GM21528 (cell line): Measurements from ENCODE around the gene CPAMD8.
"Not testable (repeated sequence)": the region's sequence is repeated elsewhere in the genome, so short reads cannot be mapped to it uniquely, and the experiment has no call there.

Experiments
- ATAC-seq: cut with Tn5 transposase; IDR thresholded peaks from one replicate; pipeline ENCODE4 v1.9.1; 2021; ENCODE audit warnings: mild to moderate bottlenecking, moderate library complexity; ENCODE audit not compliant: unreplicated experiment, low FRiP score

The CPAMD8 gene

DNA sequence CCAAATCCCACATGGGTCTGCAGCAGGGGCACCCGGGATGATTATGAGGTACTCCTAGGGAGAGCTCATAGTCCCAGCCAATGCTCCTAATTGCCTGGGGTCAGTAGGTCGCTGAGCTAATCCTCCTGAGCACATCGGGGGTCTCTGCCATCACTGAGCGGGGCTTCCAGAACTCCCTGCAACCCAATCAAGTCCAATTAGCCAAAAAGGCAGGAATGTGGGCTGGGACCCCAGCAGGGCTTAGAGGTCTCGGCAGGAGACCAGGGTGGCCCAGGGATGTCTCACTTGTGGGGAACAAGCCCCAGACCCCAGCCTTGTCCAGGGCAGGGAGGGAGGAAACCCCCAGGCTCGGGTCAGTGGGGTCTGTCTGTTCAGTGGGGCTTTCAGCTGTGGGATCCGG lies 17.1 kb upstream of the CPAMD8 start:
- ATAC-seq = no peak

DNA sequence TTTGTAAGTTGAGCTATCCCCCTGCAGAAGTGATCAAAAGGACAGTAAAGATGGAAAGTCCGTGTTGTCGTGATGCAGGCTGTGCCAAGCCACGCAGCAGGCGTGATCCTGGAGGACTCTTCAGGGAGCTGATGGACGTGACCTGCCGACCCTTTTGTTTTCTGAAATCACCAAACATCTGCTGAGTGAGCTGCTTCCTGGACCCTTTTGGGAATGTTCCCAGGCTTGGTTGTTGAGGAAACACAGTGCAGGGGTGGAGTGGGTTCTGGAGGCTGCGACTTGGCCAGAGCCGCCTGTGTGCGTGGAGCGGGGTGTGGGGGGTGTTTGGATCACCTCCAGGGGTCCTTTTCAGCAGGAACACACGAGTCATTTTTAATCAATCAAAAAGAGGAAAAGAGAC lies 15.4 kb upstream of the CPAMD8 start:
- no peak for ATAC-seq

DNA sequence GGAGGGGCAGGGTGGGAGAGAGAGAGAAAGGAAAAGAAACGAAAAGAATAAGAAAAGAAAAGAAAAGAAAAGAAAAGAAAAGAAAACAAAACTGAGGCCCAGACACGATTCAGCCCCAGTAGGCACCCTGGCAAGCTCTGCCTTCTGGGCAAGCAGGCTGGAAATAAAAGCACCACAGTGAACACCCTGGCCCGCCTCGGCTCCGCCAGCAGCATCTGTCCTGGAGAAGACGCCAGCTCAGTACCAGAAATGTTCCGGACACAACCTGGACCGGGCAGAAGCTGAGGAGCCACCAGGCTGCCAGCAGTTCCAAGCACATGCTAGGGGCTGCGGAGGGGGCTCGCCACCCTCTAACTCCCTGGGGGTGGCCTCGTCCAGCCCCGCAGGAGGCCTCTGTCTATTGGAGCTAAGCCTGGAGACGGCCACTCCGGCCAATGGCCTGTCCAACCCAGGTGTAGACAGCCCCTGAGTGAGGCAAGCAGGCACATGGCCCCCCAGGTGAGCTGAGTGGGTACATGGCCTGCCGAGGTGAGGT lies 11.4 kb upstream of the CPAMD8 start:
- no peak for ATAC-seq

DNA sequence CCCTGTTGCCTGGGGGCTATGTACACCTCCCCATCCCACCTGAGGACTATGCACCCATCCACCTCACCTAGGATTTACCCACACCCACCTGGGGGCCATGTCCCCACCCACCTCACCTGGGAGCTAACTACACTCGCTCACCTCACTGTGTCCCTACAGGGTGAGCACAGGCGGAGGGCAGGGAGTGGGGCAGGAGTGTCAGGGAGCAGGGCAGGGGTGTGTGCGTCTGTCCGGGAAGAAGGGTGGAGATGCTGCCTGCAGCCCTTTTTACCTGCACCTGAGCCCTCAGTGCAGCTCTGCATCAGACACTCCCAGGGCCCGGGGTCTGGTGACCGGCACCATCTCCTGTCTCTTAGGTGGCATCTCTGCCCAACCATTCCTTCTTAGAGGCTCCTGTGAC lies 10.6 kb upstream of the CPAMD8 start:
- ATAC-seq = no peak

DNA sequence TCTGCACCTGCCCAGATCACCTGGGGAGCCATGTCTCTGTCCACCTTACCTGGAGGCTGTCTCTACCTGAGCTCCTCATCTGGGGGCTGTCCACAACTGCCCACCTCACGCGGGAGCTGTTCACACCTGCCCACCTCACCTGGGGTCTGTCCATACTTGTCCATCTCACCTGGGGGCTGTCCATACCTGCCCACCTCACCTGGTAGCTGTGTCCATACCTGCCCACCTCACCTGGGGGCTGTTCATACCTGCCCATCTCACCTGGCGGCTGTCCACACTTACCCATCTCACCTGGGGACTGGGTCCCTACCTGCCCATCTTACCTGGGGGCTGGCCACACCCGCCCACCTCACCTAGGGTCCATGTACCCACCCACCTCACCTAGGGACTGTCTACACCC lies 10.0 kb upstream of the CPAMD8 start:
- ATAC-seq = no peak

DNA sequence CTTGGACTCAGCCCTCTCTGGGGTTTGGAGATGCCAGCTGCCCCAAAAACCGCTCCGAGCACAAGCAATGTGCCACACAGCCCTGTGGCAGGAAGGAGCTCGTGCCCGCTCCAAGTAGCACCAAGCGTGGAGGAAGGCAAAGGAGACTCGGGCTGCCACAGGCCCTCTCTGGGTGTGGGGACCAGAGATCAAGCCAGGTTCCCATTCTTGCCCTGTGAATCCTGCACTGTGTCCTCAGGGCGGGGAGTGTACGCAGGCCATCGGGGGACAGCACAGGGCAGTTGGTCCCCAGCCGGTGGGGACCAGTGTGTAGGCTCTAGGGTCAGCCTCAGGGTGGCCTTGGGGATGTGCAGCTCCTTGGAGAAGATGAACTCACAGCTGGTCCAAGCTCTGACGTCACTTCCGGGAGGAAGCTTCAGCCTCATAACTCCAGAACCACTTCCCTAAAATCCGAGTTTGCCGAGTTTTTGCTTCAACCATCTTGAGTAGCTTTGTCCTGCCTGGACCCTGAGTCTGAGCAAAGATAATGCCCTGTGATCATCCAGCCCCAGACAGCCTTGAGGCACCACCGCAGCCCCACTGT lies 9.3 kb upstream of the CPAMD8 start:
- ATAC-seq = no peak

DNA sequence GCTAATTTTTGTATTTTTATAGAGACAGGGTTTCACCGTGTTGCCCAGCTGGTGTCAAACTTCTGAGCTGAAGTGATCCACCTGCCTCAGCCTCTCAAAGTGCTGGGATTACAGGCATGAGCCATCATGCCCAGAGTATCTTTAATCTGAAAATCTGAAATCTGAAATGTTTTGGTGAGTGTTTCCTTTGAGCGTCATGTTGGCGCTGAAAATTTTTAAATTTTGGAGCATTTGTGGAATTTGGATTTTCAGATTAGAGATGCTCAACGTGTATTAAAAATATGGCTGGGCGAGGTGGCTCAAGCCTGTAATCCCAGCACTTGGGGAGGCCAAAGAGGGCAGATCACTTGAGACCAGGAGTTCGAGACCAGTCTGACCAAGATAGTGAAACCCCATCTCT lies 5.1 kb upstream of the CPAMD8 start:
- ATAC-seq = no peak

DNA sequence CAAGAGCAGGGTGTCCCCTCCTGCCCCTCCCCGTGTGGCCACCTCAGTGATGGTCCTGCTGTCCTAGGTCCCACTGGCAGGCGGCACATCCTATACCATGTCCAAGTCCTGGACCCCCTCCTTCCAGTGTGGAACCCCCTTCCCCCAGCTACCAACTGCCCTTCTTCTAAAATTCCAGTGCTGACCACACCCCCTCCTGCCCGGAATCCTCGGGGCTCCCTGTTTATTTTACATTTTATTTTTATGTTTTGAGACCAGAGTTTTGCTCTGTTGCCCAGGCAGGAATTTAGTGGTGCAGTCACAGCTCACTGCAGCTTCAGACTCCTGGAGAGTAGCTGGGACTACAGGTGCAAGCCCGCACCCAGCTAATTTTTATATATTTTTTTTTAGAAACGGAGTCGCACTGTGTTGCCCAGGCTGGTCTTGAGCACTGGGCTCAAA lies 945 bp upstream of the CPAMD8 start:
- ATAC-seq = no peak

DNA sequence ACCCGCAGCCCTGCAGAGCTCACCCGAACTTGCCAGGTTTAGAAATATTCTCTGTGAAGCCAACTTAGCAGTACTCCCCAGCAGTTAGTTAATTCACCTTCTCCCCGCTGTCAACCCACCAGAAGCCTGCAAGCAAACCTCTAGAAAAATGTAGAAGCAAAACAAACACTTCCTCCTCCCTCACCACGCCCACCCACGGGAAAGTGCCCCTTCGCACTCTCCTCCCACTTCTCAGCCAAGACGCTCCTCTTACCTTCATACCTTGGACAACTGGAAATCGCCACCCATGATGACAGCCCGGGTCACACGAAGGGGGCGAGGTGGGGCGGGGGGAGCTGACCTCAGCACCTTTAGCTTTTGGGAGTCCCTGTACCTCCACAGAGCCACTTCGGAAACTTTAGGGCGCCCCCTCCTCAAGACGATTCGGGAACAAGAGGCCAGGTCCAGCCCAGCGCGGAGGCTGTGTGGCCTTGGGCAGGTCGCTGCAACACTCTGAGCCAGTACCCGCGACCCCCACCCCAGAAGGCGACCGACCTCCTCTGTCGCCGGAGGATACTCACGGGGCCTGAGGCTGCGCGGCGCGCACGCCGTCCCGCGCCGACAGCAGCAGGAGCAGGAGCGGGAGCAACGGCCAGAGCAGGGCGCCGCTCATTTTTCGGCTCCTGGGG lies 485 bp downstream of the CPAMD8 start:
- ATAC-seq = no peak

DNA sequence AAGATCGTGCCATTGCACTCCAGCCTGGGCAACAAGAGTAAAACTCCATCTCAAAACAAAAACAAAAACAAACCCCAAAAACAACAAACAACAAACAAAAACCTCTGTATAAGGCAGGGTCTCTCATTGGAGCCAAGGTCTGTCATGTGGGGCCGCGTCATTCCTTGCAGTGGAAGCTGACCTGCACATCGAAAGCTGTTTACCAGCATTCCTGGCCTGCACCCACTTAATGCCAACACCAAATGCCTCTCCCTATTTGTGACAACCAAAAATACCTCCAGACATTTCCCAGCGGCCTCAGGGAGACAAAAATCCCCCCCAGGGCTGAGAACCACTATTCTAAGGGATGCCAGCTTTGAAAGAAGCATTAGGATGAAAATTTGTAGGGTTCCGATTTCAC lies 1.2 kb downstream of the CPAMD8 start:
- ATAC-seq = no peak

DNA sequence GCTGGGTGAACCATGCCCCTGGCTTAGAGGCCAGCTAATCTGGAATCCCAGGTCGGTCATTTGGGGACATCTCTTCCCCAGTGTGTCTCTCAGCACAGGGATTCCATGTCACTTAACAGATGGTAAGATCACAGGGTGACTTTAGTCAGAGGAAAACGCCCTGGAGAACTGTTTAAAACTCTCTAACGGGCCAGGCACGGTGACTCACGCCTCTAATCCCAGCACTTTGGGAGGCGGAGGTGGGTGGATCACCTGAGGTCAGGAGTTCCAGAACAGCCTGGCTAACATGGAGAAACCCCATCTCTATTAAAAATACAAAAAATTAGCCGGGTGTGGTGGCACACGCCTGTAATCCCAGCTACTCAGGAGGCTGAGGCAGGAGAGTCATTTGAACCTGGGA lies 1.7 kb downstream of the CPAMD8 start:
- ATAC-seq = not testable (repeated sequence)

DNA sequence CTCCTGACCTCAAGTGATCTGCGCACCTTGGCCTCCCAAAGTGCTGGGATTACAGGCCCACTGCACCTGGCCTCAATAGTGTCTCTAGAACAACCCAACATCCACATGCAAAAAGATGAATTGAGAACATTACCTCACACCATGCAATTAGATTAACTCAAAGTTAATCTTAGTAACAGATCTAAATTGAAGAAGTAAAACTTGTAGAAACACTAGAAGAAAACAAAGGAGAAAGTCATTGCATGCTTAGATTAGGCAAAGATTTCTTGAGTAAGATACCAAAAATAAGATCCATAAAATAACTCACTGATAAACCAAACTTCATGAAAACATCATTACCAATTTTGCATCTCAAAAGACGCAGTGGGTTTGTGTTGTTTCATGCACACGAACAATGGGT lies 2.8 kb downstream of the CPAMD8 start:
- no peak for ATAC-seq

DNA sequence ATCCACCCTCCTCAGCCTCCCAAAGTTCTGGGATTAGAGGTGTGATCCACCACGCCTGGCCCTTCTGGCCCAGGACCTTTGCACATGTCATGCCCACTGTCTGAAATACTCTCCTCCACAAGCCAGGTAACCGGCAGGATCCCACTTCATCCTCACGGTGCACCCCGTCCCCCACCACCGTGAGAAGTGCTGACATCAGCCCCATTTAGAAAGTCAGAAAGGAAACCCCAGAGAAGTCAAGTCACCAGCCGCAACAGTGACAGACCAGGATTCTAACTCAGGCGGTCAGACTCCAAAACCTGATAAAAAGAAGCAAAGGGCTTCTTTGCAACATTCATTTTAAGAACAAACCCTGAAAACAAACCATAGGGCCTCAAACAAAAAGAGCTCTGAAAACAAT lies 3.9 kb downstream of the CPAMD8 start:
- ATAC-seq = no peak

DNA sequence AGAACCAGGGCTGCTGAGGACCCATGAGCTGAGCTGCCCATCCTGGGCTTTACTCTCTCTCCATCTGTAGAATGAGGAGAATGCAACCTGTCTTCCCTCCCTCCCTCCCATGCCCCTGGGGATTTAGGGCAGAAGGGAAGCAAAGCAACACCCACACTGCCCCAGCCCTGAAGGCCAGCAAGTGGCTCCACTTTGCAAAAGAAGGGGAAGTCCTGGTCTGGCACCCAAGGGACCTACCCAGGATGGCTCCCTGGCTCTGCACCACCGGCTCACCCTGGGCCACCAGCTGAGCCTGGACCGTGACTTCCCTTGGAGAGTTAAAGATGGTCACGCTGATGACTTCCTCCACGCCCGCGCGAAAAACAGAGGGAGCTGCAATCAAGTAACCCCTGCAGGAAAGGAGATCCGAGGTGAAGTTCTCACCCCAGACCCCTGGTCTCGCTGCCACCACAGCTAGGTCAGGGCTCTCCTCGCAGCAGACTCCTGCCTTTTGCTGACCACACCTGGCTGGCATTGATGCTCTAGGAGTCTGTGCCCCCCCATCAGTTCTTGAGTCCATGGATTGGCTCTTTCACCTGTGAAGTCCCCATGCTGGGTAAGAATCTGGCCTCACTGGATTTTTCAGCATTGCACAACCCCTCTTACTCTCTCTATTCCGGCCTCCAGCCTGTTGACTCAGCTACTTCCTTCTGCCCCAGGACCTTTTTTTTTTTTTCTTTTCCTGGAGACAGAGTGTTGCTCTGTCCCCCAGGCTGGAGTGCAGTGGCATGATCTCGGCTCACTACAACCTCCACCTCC lies 4.6 kb downstream of the CPAMD8 start:
- ATAC-seq = no peak

DNA sequence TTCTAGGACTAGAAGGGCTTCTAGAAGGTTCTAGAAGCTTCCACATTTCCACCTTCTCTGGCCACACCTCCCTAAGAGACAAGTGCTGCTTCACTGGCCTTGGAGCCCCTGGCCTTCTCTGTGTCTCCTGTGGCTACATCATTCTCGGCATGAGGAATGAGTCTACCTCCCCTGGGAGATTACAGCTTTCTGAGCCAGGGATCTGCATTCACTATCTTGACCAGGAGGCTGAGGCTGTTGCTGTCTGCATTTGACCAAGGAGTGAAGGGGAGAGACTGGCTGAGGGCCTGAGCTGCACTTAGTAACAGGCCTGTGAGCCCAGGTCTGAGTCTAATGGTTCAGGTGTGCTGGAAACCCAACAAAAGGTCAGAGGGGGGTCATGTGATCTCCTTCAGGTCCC lies 5.3 kb downstream of the CPAMD8 start:
- no peak for ATAC-seq

DNA sequence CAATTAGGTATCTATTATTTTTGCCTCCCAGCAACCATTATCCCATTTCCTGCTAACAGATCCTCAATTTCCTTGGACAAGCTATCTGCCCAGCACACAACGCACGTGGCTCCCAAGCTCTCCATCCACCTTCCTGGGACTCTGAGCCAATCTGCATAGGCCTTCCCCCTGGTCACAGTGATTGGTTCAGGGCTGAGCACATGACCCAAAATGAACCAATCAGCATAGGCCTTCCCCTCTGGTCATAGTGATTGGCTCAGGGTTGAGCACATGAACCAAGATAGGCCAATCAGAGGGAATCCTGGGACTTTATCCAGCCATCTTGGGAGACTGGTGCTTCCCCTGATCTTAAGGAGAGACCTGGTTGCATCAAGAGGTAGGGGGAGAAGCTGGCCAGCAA lies 5.8 kb downstream of the CPAMD8 start:
- no peak for ATAC-seq

DNA sequence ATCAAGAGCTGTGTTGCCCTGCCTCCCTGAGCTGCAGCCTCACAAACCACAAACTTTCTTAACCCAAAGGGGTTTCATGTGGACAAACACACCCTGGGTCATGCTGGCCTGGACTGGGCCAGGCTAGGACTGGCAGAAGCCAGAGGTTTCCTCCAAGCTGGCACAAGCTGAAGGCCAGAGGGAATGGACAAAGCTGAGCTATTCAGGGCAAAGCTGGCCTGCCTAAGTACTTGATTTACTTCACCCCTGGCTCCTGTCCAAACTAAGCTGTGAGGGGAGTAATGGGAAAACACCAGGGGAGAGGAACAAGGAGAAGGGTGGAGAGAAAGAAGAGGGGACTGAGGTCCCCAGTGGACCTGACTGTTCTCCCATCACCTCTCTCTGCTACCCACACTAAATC lies 6.2 kb downstream of the CPAMD8 start:
- no peak for ATAC-seq

DNA sequence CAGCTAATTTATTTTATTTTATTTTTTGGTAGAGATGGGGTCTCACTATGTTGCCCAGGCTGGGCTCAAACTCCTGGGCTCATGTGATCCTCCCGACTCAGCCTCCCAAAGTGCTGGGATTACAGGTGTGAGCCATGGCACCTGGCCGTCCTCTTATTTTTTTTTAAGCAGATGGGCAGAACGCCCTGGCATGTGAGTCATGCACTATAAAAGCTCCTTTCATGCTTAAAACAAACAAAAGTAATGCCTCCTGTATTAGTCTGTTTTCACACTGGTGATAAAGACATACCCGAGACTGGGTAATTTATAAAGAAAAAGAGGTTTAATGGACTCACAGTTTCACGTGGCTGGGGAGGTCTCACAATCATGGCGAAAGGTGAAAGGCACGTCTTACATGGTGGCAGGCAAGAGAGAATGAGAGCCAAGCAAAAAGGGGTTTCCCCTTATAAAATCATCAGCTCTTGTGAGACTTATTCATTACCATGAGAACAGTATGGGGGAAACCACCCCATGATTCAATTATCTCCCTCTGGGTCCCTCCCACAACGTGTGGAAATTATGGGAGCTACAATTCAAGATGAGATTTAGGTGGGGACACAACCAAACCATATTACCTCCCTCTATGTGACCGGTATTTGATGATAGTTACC lies 12.3 kb downstream of the CPAMD8 start:
- ATAC-seq = not testable (repeated sequence)

DNA sequence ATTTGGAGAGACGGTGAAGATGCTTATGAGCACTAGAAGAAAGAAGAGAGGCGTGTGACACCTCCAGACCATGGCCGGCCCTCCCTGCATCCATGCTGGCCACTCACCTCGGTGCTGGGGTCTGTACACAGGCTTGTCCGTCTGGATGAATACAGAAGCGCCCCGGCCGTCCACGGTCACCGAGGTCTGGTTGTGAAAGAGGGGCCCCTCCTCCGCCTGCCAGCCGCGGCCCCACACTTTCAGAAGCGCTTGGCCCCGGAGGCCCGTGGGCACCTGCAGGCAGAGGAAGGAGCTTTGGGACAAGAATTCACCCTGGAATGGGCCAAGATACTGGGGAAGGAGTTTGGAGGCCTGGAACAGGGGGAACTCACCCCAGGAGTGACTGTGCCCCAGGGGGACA lies 15.1 kb downstream of the CPAMD8 start:
- ATAC-seq = no peak

DNA sequence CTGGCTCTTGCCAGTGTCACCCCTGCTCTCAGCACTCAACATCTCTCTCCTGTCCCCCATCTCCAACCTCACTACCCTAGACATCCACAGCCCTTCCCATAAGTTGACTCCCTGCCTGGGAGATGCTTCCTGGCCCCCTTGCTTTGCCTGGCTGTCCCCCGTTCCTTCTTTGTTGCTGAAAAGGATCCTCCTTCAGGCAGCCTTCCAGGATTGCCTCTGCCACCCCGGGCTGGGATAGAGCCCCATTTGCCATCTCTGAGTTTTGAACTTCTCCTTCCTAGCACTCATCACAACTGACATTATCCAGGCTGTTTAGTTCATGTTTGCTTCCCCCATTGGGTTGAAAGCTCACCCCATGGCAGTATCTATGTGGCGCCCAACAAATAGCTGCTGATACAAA lies 20.0 kb downstream of the CPAMD8 start:
- ATAC-seq = no peak

DNA sequence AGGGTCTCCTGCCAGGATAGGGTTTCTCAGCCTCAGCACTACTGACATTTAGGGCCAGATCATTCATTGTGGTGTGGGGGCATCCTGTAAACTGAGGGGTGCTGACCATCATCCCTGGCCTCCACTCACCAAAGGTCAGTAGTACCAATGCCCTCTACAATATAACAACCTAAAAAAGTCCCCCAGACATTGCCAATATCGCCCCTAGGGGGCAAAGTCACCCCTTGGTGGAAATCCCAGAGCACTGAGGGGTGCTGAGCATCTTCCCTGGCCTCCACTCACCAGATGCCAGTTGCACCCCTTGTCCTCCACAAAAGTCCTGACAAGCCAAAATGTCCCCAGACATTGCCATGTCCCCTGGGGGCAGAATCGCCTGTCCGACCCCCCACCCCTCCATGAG lies 21.6 kb downstream of the CPAMD8 start:
- no peak for ATAC-seq
